HepG2 (cell line): ENCODE results near the gene CHMP6. TPM values are rescaled to one million over a fixed set of nuclear protein-coding genes. Genes with fewer than 3 reads are reported as not detected.

Source experiments
- AKNA ChIP-seq: sonication (generic); formaldehyde crosslinking; IDR thresholded peaks from 2 replicates; pipeline ENCODE4 v1.4.0; 2020; ENCODE audit warnings: missing genetic modification reagents, borderline replicate concordance
- CC2D1A ChIP-seq: sonication (generic); formaldehyde crosslinking; IDR thresholded peaks from 2 replicates; pipeline ENCODE4 v1.8.1; 2023; ENCODE audit warnings: mild to moderate bottlenecking, missing genetic modification reagents
- CREM ChIP-seq, 2 experiments: sonication (generic) in 1 of 2; formaldehyde crosslinking in 1 of 2; IDR thresholded peaks; 2 replicates each; pipeline versions ENCODE4 v1.4.0 to v1.6.1; 2016 to 2020; ENCODE audit warnings: antibody characterized with exemption in 1 of 2, mild to moderate bottlenecking in 1 of 2, missing genetic modification reagents in 1 of 2
- FOXC1 ChIP-seq: sonication (generic); formaldehyde crosslinking; IDR thresholded peaks from 2 replicates; pipeline ENCODE4 v1.8.0; 2022; ENCODE audit warnings: mild to moderate bottlenecking, missing genetic modification reagents, borderline replicate concordance
- FOXP4 ChIP-seq: sonication (generic); formaldehyde crosslinking; IDR thresholded peaks from 2 replicates; pipeline ENCODE4 v1.4.0; 2020; ENCODE audit warnings: missing genetic modification reagents
- GATAD2A ChIP-seq: IDR thresholded peaks from 2 replicates; pipeline ENCODE4 v1.6.1; 2016
- HNF4A ChIP-seq: sonication (generic); formaldehyde crosslinking; IDR thresholded peaks from 2 replicates; pipeline ENCODE4 v1.4.0; 2020; ENCODE audit warnings: missing genetic modification reagents
- RFXAP ChIP-seq: sonication (generic); formaldehyde crosslinking; IDR thresholded peaks from 2 replicates; pipeline ENCODE4 v1.4.0; 2020; ENCODE audit warnings: missing genetic modification reagents, borderline replicate concordance
- RXRA ChIP-seq: sonication (generic); formaldehyde crosslinking; IDR thresholded peaks from 2 replicates; pipeline ENCODE4 v1.5.1; 2020; ENCODE audit warnings: missing genetic modification reagents
- TFDP2 ChIP-seq: sonication (generic); formaldehyde crosslinking; IDR thresholded peaks from 2 replicates; pipeline ENCODE4 v1.4.0; 2020; ENCODE audit warnings: missing genetic modification reagents
- ZBTB34 ChIP-seq: sonication (generic); formaldehyde crosslinking; IDR thresholded peaks from 2 replicates; pipeline ENCODE4 v1.8.0; 2022; ENCODE audit warnings: mild to moderate bottlenecking, missing genetic modification reagents
- ZBTB7B ChIP-seq: sonication (generic); formaldehyde crosslinking; IDR thresholded peaks from 2 replicates; pipeline ENCODE4 v1.4.0; 2020; ENCODE audit warnings: missing genetic modification reagents
- ZNF280D ChIP-seq: sonication (generic); formaldehyde crosslinking; IDR thresholded peaks from 2 replicates; pipeline ENCODE4 v1.5.1; 2020; ENCODE audit warnings: mild to moderate bottlenecking, missing genetic modification reagents
- ZNF501 ChIP-seq: sonication (generic); formaldehyde crosslinking; IDR thresholded peaks from 2 replicates; pipeline ENCODE4 v1.5.1; 2020; ENCODE audit warnings: mild to moderate bottlenecking, moderate library complexity, missing genetic modification reagents
- ZNF737 ChIP-seq: sonication (generic); formaldehyde crosslinking; IDR thresholded peaks from 2 replicates; pipeline ENCODE4 v1.5.0; 2020; ENCODE audit warnings: missing genetic modification reagents, mild to moderate bottlenecking, borderline replicate concordance
- polyA plus RNA-seq, 8 experiments: library from polyadenylated mRNA; depleted of rRNA in 3 of 8; stranded (reverse) in 7 of 8; unstranded in 1 of 8; fragments of >200 nt; fragmentation: Illumina TruSeq in 4 of 8; extraction: Trizol in 4 of 8; gene quantifications; 2 replicates each; pipeline versions ENCODE4 v1.2.1 to v1.2.3, GENCODE V29; 2011 to 2016; ENCODE audit warnings: low read depth in 4 of 8, missing spikeins in 1 of 8, mixed read lengths in 1 of 8; ENCODE audit not compliant: insufficient read depth in 1 of 8
- total RNA-seq, 5 experiments: library from RNA; depleted of rRNA; stranded (reverse); fragments of >200 nt; fragmentation: Illumina TruSeq; extraction: Trizol; gene quantifications; 2 replicates each; pipeline ENCODE4 v1.2.3, GENCODE V29; 2016; ENCODE audit warnings: low read depth in 1 of 5

CHMP6 gene
- total and polyA plus RNA-seq, 2 of the 13 experiments (the other 11 are each of a cell fraction or from before 2014, with no cell fraction given) = 11.1 to 24.2 TPM

GRCh38 chr17:81044764-81045589 is 53.3 kb downstream of the CHMP6 start (continued):
- no peak for TF ChIP-seq ZNF280D
- 0 out of 2 replicates have a peak, but pooled peaks have one; percentile 16 for TF ChIP-seq RFXAP (CRISPR knock-in tag)
- TF ChIP-seq CC2D1A = no peak
- 0 out of 2 replicates have a peak, but pooled peaks have one; percentile 86 for TF ChIP-seq ZNF737 (CRISPR knock-in tag)
- 0 out of 2 replicates have a peak, but pooled peaks have one; percentile 11 for TF ChIP-seq ZNF501
- no peak for TF ChIP-seq GATAD2A (CRISPR knock-in tag)
- TF ChIP-seq HNF4A (CRISPR knock-in tag) = peak; percentile 35
- TF ChIP-seq AKNA = peak; percentile 89; the same call in 1 of the 2 replicates
- TF ChIP-seq FOXC1 = no peak
- TF ChIP-seq RXRA = 0 out of 2 replicates have a peak, but pooled peaks have one; percentile 36
- TF ChIP-seq ZBTB34 = peak; percentile 41; the same call in 1 of the 2 replicates
- 0 out of 2 replicates have a peak, but pooled peaks have one; percentile 17 for TF ChIP-seq TFDP2 (CRISPR knock-in tag)
- TF ChIP-seq ZBTB7B (CRISPR knock-in tag) = peak; percentile 26; the same call in 1 of the 2 replicates
- TF ChIP-seq CREM (IDR thresholded peaks at IDR 0.05) = no peak
- TF ChIP-seq CREM (CRISPR knock-in tag; IDR thresholded peaks at IDR 0.05) = no peak
- TF ChIP-seq FOXP4 (CRISPR knock-in tag) = peak; percentile 16
